Gastrocnemius medialis (tissue), 4 donors: ENCODE measurements around the gene BLCAP. TPM values are rescaled to one million over a fixed set of nuclear protein-coding genes. Genes with fewer than 3 reads are reported as not detected.

Experiments
- ATAC-seq, 2 donors: fragments of 150-250 bp; one replicate each; pipeline ENCODE4 v1.9.1; 2016
- DNase-seq, 2 donors: peaks; one replicate each; pipeline ENCODE4 v3.0.0-alpha.2; 2019
- H3K27ac ChIP-seq, 4 donors: fragments of 200-600 bp; sonication (generic); 1 replicate in 1 of 4; 2 replicates in 3 of 4; pipeline ENCODE4 v1.5.1; 2016 to 2018; ENCODE audit warnings: mild to moderate bottlenecking in 2 of 4, moderate library complexity in 1 of 4
- H3K27me3 ChIP-seq, 3 donors: fragments of 200-600 bp; sonication (generic) in 2 of 3; 1 replicate in 1 of 3; 2 replicates in 2 of 3; pipeline versions ENCODE4 v1.5.1 to v1.6.0; 2016 to 2019; ENCODE audit warnings: mild to moderate bottlenecking in 1 of 3, moderate library complexity in 1 of 3
- H3K36me3 ChIP-seq, 2 donors: fragments of 200-600 bp; sonication (generic) in 1 of 2; one replicate each; pipeline ENCODE4 v1.5.1; 2017 to 2018
- H3K4me1 ChIP-seq, 2 donors: fragments of 200-600 bp; sonication (generic) in 1 of 2; one replicate each; pipeline ENCODE4 v1.5.1; 2016 to 2017; ENCODE audit warnings: mild to moderate bottlenecking in 2 of 2
- H3K4me3 ChIP-seq, 4 donors: fragments of 200-600 bp; sonication (generic) in 3 of 4; 1 replicate in 1 of 4; 2 replicates in 3 of 4; pipeline ENCODE4 v1.5.1; 2016 to 2019; ENCODE audit warnings: mild to moderate bottlenecking in 2 of 4
- H3K9me3 ChIP-seq, 3 donors: fragments of 200-600 bp; sonication (generic) in 2 of 3; 1 replicate in 1 of 3; 2 replicates in 2 of 3; pipeline ENCODE4 v1.5.1; 2016 to 2019
- POLR2A ChIP-seq, 2 donors: fragments of 450-650 bp; IDR thresholded peaks; one replicate each; pipeline ENCODE4 v1.6.1; 2017; ENCODE audit warnings: antibody characterized with exemption in 2 of 2, mild to moderate bottlenecking in 2 of 2, moderate library complexity in 2 of 2
- in situ Hi-C, 4 donors: fragments of 200-750 bp; cut with MboI; loops; one replicate each; pipeline versions ENCODE4 v1.15.0 to v1.8.0; 2017; ENCODE audit warnings: low sequenced_read_pairs in 4 of 4
- intact Hi-C: fragments of 100-400 bp; cut with DNase I; formaldehyde crosslinking; loops from one replicate; pipeline ENCODE4 v1.15.1; 2023; ENCODE audit warnings: low total_unique reads
- total RNA-seq, 4 donors: library from RNA; depleted of rRNA; stranded (reverse); fragments of >200 nt; gene quantifications; one replicate each; pipeline versions ENCODE4 v1.1.0 to v1.2.3, GENCODE V29; 2016
- TF ChIP-seq, protein P1 (sequence below), 5 experiments: fragments of 450-650 bp in 3 of 5; fragments of 200-600 bp in 2 of 5; sonication (generic) in 2 of 5; IDR thresholded peaks in 4 of 5; conservative IDR thresholded peaks in 1 of 5; 1 replicate in 4 of 5; 2 replicates in 1 of 5; pipeline ENCODE4 v1.5.1; 2016 to 2019; ENCODE audit warnings: antibody characterized with exemption in 5 of 5, mild to moderate bottlenecking in 3 of 5, moderate library complexity in 3 of 5

Gene BLCAP
- total RNA-seq, 4 donors from 2014 or later = 222 to 583 (median 280) TPM

DNA sequence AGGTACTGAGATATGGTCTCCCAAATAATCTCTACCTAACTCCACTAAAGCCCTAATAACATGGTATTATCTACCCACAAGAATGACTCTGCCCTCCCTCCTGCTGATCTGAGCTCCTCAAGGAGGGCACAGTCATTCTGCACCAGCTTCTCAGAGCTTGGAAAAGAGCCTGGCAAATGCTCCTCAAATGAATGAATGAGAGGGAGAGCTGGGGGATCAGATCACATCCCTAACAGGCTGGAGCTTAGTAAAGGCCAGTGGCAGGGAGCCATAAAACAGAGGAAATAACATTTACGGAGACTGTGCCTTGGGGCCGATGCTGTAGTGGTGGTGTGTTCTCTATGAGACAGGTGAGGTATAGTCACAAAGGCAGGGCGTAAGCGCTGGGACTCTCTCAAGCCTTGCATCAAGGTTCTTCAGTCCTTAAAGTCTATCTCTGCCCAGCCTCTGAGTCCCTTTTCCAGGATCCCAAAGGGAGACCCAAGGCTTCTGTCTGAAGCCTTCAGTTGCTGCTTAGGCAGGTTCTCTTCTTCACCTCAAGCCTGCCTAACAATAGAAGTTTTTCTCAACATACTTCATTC, 13.8 kb downstream of the BLCAP start:
- no peak for ATAC-seq

DNA sequence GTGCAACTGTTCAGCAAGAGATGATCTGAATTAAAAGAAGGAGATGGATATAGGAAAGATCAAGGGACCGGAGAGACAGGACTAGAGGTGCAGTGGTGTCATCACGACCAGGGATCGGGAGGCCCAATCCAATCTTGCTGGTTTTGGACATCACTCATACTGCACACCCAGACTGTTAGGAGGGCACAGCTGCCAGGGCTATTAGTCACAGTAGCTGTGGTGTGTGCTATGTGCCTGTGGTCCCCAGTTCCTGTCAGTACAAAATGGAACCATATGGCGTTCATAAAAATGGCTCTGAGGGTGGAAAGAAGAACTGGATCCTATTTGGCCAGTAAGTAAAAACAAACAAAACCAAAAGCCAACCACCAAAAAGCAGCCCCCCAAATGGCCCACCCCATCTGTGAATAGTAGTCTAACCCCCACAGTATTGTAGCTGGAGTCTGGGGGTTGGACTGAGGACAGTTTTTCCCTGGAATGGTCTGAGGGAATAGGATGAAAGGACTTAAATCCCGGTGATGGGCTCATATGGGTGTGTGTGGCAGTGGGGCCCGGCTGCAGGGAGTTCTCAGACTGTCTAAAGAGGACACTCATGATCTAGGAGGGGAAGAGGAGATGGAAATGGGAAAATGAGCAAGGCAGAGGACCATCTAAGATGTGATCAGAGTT, 15.9 kb downstream of the BLCAP start:
- in situ Hi-C loops = no loop called here
- ATAC-seq = peak in 1 of 2 donors; percentile 13
- peak in 1 of 2 donors; percentile 21 for DNase-seq

More for the DNA sequence above, 13.8 kb downstream of the BLCAP start:
- peaks cover 51 to 52% of the 10 kb centered on the region in 2 donors for H3K4me1 ChIP-seq
- H3K27ac ChIP-seq = peak overlapping the region in 3 of 4 donors; percentile 98
- in situ Hi-C loops (no loop called here), intact Hi-C loops (no loop called here)
- DNase-seq = no peak
- H3K36me3 ChIP-seq = peaks cover 0 to 45% of the 10 kb centered on the region in 2 donors
- TF ChIP-seq, protein P1, sequence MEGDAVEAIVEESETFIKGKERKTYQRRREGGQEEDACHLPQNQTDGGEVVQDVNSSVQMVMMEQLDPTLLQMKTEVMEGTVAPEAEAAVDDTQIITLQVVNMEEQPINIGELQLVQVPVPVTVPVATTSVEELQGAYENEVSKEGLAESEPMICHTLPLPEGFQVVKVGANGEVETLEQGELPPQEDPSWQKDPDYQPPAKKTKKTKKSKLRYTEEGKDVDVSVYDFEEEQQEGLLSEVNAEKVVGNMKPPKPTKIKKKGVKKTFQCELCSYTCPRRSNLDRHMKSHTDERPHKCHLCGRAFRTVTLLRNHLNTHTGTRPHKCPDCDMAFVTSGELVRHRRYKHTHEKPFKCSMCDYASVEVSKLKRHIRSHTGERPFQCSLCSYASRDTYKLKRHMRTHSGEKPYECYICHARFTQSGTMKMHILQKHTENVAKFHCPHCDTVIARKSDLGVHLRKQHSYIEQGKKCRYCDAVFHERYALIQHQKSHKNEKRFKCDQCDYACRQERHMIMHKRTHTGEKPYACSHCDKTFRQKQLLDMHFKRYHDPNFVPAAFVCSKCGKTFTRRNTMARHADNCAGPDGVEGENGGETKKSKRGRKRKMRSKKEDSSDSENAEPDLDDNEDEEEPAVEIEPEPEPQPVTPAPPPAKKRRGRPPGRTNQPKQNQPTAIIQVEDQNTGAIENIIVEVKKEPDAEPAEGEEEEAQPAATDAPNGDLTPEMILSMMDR (IDR thresholded peaks at IDR 0.05 in 4 of 5, conservative IDR thresholded peaks at IDR 0.05 in 1 of 5) = no peak
- TF ChIP-seq POLR2A (IDR thresholded peaks at IDR 0.05) = no peak
- no peaks in the 10 kb centered on the region for H3K9me3 ChIP-seq
- H3K4me3 ChIP-seq = no peak overlapping the region
- H3K27me3 ChIP-seq = no peaks in the 10 kb centered on the region

DNA sequence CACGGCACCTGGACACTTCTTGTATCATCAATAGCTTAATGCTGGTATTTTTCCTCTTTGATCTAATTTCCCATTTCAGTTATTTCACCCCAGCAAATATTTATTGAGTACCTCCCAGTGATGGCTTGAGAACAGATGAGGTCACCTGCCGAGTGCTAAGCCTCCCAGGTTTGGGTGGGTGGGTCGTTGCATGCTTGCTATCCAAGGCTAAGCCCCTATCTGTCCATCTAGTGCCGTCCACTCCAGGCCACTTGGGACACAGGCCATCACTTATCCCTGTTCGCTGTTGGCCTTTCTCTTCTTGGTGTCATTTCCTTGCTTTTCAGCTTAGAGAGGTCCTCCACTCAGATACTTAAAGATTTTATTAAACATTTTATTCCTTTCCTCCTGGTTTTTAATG, 17.4 kb downstream of the BLCAP start:
- Histone ChIP-seq H3K27ac (no peak overlapping the region), H3K4me3 (no peak overlapping the region), H3K27me3 (no peaks in the 10 kb centered on the region), H3K9me3 (no peaks in the 10 kb centered on the region), H3K4me1 (peaks cover 16 to 19% of the 10 kb centered on the region in 2 donors), H3K36me3 (peaks cover 0 to 30% of the 10 kb centered on the region in 2 donors)
- ATAC-seq (no peak), DNase-seq (peak in 1 of 2 donors; percentile 11)
- no peak for TF ChIP-seq POLR2A (IDR thresholded peaks at IDR 0.05)
- TF ChIP-seq, protein P1 (IDR thresholded peaks at IDR 0.05 in 4 of 5, conservative IDR thresholded peaks at IDR 0.05 in 1 of 5) = no peak
- intact Hi-C loops = no loop called here
- in situ Hi-C loops = no loop called here

More for the DNA sequence above, 15.9 kb downstream of the BLCAP start:
- peaks cover 31 to 34% of the 10 kb centered on the region in 2 donors for H3K4me1 ChIP-seq
- no peak overlapping the region for H3K27ac ChIP-seq
- intact Hi-C loops = no loop called here
- no peak overlapping the region for H3K4me3 ChIP-seq
- H3K36me3 ChIP-seq = peaks cover 0 to 43% of the 10 kb centered on the region in 2 donors
- H3K27me3 ChIP-seq = no peaks in the 10 kb centered on the region
- TF ChIP-seq, protein P1 (IDR thresholded peaks at IDR 0.05 in 4 of 5, conservative IDR thresholded peaks at IDR 0.05 in 1 of 5) = no peak
- no peak for TF ChIP-seq POLR2A (IDR thresholded peaks at IDR 0.05)
- no peaks in the 10 kb centered on the region for H3K9me3 ChIP-seq

DNA sequence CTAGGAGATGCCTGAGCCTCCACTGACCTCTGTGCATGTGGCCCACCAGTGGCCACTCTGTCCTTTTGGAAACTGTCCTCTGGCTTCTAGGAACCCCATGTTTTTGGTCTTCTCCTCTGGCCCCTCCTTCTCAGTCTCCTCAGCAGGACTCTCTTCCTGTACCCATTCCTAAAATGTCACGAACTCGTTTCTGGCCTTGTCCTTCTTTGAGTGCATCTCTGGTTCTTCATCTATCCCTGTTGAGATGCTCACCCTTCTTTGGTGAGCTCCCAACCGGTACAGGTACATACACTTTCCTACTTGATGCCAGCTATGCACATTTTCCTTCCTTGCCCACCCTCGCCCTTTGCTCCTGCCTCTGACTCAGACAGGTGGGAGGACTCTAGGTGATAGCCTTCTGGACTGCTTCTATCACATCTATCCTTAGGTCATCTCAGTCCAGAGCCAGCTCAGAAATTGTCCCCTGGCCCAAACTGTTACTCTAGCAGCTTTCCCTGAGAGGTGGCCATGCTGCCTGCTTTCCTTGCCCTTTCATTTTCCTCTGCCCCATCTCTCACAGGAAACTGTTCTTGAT, 21.4 kb downstream of the BLCAP start:
- H3K4me3 ChIP-seq = no peak overlapping the region
- H3K27ac ChIP-seq = peak overlapping the region in 1 of 4 donors; percentile 8
- H3K27me3 ChIP-seq = no peaks in the 10 kb centered on the region
- H3K4me1 ChIP-seq = peaks cover 0 to 9% of the 10 kb centered on the region in 2 donors
- DNase-seq (peak in 1 of 2 donors; percentile 18), ATAC-seq (peak in 1 of 2 donors; percentile 9)
- TF ChIP-seq, protein P1 (IDR thresholded peaks at IDR 0.05 in 4 of 5, conservative IDR thresholded peaks at IDR 0.05 in 1 of 5) = no peak
- no peak for TF ChIP-seq POLR2A (IDR thresholded peaks at IDR 0.05)
- H3K36me3 ChIP-seq = no peaks in the 10 kb centered on the region
- intact Hi-C loops (no loop called here), in situ Hi-C loops (no loop called here)
- no peaks in the 10 kb centered on the region for H3K9me3 ChIP-seq
